ENCODE data around the gene IDH3G.
"Not testable (repeated sequence)": the region's sequence is repeated elsewhere in the genome, so short reads cannot be mapped to it uniquely, and the experiment has no call there.

DNA sequence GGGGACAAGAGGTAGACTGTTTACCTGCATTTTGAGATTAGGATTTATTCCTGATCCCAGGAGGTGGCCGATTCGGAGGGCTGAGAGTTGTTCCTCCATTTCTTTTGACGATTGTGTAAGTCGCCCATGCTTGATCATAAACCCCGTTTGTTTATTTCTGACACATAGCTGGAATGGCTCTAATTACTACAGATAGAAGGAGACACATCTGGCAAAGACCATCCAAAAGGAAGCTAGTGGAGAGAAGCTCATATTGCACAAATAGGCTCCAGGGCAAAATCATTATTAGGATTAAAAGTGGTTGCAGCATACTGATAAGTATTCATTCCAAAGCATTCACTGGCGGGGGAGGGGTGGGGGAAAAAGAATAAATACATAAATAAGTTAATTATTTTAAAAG lies 47.2 kb downstream of the IDH3G start:
- TF ChIP-seq, protein P1, sequence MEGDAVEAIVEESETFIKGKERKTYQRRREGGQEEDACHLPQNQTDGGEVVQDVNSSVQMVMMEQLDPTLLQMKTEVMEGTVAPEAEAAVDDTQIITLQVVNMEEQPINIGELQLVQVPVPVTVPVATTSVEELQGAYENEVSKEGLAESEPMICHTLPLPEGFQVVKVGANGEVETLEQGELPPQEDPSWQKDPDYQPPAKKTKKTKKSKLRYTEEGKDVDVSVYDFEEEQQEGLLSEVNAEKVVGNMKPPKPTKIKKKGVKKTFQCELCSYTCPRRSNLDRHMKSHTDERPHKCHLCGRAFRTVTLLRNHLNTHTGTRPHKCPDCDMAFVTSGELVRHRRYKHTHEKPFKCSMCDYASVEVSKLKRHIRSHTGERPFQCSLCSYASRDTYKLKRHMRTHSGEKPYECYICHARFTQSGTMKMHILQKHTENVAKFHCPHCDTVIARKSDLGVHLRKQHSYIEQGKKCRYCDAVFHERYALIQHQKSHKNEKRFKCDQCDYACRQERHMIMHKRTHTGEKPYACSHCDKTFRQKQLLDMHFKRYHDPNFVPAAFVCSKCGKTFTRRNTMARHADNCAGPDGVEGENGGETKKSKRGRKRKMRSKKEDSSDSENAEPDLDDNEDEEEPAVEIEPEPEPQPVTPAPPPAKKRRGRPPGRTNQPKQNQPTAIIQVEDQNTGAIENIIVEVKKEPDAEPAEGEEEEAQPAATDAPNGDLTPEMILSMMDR (IDR thresholded peaks at IDR 0.05), result not testable (repeated sequence)
- TF ChIP-seq POLR2AphosphoS5 (IDR thresholded peaks at IDR 0.05; ENCODE audit: low read depth, low read length); SIN3A (IDR thresholded peaks at IDR 0.05; ENCODE audit: borderline replicate concordance, insufficient read depth, low read depth, low read length); TCF7L2 (IDR thresholded peaks at IDR 0.05; ENCODE audit: low read depth, low read length): not testable (repeated sequence)
- TF ChIP-seq, protein P2, sequence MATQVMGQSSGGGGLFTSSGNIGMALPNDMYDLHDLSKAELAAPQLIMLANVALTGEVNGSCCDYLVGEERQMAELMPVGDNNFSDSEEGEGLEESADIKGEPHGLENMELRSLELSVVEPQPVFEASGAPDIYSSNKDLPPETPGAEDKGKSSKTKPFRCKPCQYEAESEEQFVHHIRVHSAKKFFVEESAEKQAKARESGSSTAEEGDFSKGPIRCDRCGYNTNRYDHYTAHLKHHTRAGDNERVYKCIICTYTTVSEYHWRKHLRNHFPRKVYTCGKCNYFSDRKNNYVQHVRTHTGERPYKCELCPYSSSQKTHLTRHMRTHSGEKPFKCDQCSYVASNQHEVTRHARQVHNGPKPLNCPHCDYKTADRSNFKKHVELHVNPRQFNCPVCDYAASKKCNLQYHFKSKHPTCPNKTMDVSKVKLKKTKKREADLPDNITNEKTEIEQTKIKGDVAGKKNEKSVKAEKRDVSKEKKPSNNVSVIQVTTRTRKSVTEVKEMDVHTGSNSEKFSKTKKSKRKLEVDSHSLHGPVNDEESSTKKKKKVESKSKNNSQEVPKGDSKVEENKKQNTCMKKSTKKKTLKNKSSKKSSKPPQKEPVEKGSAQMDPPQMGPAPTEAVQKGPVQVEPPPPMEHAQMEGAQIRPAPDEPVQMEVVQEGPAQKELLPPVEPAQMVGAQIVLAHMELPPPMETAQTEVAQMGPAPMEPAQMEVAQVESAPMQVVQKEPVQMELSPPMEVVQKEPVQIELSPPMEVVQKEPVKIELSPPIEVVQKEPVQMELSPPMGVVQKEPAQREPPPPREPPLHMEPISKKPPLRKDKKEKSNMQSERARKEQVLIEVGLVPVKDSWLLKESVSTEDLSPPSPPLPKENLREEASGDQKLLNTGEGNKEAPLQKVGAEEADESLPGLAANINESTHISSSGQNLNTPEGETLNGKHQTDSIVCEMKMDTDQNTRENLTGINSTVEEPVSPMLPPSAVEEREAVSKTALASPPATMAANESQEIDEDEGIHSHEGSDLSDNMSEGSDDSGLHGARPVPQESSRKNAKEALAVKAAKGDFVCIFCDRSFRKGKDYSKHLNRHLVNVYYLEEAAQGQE (IDR thresholded peaks at IDR 0.05; ENCODE audit: insufficient read depth in 1 of 2, low read depth in 2 of 2, low read length in 1 of 2), result not testable (repeated sequence)
